SK-N-SH treated with all-trans-retinoic acid at 6 μM for 48 hours (cell line): ENCODE data around the gene RNF208.

Experiments used
- ATAC-seq: fragments of 200-7000 bp; cut with Tn5 transposase; 3 replicates; pipeline ENCODE4 v1.9.1; 2020; ENCODE audit warnings: mild to moderate bottlenecking, moderate library complexity
- ARNTL ChIP-seq: fragments of 450-650 bp; formaldehyde crosslinking; IDR thresholded peaks from 2 replicates; pipeline ENCODE4 v1.5.0; 2020; ENCODE audit warnings: low read depth, mild to moderate bottlenecking, moderate library complexity, borderline replicate concordance
- CSDC2 ChIP-seq: fragments of 250-450 bp; sonication (Bioruptor Pico); IDR thresholded peaks from 2 replicates; pipeline ENCODE4 v1.5.0; 2020; ENCODE audit warnings: mild to moderate bottlenecking, moderate library complexity
- ESRRG ChIP-seq: fragments of 250-450 bp; sonication (Bioruptor Pico); IDR thresholded peaks from 2 replicates; pipeline ENCODE4 v1.6.1; 2021; ENCODE audit warnings: mild to moderate bottlenecking
- GLIS3 ChIP-seq: fragments of 250-450 bp; sonication (Bioruptor Pico); IDR thresholded peaks from 2 replicates; pipeline ENCODE4 v1.5.0; 2020; ENCODE audit warnings: mild to moderate bottlenecking, moderate library complexity
- ISL1 ChIP-seq: fragments of 250-450 bp; sonication (Bioruptor Pico); IDR thresholded peaks from 2 replicates; pipeline ENCODE4 v2.1.2; 2022; ENCODE audit warnings: mild to moderate bottlenecking, moderate library complexity
- OSR1 ChIP-seq: fragments of 250-450 bp; sonication (Bioruptor Pico); IDR thresholded peaks from 2 replicates; pipeline ENCODE4 v1.8.0; 2022; ENCODE audit warnings: moderate library complexity, mild to moderate bottlenecking, inconsistent platforms
- PATZ1 ChIP-seq: fragments of 250-450 bp; sonication (Bioruptor Pico); IDR thresholded peaks from 2 replicates; pipeline ENCODE4 v1.8.0; 2020; ENCODE audit warnings: mild to moderate bottlenecking, moderate library complexity, borderline replicate concordance
- PPARA ChIP-seq: fragments of 250-450 bp; sonication (Bioruptor Pico); IDR thresholded peaks from 2 replicates; pipeline ENCODE4 v1.5.0; 2020; ENCODE audit warnings: mild to moderate bottlenecking, borderline replicate concordance
- SNAI2 ChIP-seq: fragments of 250-450 bp; sonication (Bioruptor Pico); IDR thresholded peaks from 2 replicates; pipeline ENCODE4 v1.5.0; 2020; ENCODE audit warnings: mild to moderate bottlenecking, moderate library complexity
- TCF4 ChIP-seq: fragments of 250-450 bp; sonication (Bioruptor Pico); IDR thresholded peaks from 2 replicates; pipeline ENCODE4 v1.8.0; 2021; ENCODE audit warnings: mild to moderate bottlenecking, moderate library complexity, borderline replicate concordance
- TOX ChIP-seq: fragments of 250-450 bp; sonication (Bioruptor Pico); IDR thresholded peaks from 2 replicates; pipeline ENCODE4 v1.8.0; 2021; ENCODE audit warnings: mild to moderate bottlenecking, moderate library complexity, borderline replicate concordance
- ZFP30 ChIP-seq: fragments of 450-650 bp; formaldehyde crosslinking; IDR thresholded peaks from 2 replicates; pipeline ENCODE4 v1.5.0; 2022; ENCODE audit warnings: mild to moderate bottlenecking, moderate library complexity
- ZNF565 ChIP-seq: fragments of 450-650 bp; formaldehyde crosslinking; conservative IDR thresholded peaks from 2 replicates; pipeline ENCODE4 v1.5.0; 2020; ENCODE audit warnings: low read depth, mild to moderate bottlenecking, moderate library complexity
- ZNF70 ChIP-seq: fragments of 450-650 bp; formaldehyde crosslinking; IDR thresholded peaks from 2 replicates; pipeline ENCODE4 v1.5.0; 2020; ENCODE audit warnings: mild to moderate bottlenecking, moderate library complexity
- ZNF8 ChIP-seq: fragments of 450-650 bp; formaldehyde crosslinking; IDR thresholded peaks from 2 replicates; pipeline ENCODE4 v1.5.0; 2020; ENCODE audit warnings: mild to moderate bottlenecking, moderate library complexity
- TF ChIP-seq, protein P1 (sequence below): fragments of 250-450 bp; sonication (Bioruptor Pico); IDR thresholded peaks from 2 replicates; pipeline ENCODE4 v1.5.1; 2021; ENCODE audit warnings: mild to moderate bottlenecking, moderate library complexity
- TF ChIP-seq, protein P2 (sequence below): fragments of 250-450 bp; sonication (Bioruptor Pico); IDR thresholded peaks from 2 replicates; pipeline ENCODE4 v1.5.1; 2020; ENCODE audit warnings: low read depth, mild to moderate bottlenecking, moderate library complexity

RNF208 gene

DNA sequence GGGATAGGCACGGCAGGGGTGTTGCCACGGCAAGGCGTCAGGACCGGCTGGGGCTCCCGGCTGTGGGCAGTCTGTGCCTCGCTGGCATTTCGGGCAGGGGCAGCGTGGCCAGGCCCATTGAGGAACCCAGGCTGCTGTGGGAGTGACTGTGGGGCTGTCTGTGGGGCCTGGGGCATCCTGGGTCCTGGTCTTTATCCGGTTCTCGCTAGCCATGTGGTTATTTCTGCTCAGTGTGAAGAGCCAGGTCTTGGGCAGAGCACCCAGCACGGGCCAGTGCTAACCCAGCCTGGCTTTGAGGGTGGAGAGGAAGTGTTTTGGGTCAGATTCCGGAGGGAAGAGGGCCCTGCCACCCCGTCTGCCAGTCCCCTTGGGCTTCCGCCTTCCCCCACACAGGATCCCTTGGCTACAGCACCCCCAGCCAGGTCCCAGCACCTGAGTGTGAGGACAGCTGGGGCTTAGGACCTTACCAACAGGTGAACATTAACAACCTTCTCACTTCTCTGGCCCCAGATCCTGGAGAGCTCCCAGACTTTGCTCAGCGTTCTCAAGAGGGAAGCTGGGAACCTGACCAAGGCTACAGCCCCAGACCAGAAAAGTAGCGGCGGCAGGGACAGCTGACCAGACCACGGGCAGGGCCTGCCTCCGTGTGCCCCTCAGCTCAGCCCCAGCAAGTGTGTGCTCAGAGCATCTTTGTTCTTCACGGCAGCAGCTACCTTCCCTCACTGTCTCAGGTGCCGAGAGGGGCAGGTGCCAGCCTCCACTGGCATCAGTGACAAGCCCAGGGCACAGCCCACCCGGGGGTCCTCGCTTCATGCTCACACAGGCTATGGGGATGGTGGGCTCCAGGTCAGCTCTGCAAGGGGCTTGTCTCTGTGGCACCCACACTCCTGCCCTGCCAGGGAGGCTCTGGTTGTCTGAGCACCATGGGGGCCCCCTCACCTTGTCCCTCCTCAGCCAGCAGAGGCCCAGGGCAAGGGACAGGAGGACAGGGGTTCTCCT, 32.4 kb downstream of the RNF208 start:
- TF ChIP-seq, protein P1, sequence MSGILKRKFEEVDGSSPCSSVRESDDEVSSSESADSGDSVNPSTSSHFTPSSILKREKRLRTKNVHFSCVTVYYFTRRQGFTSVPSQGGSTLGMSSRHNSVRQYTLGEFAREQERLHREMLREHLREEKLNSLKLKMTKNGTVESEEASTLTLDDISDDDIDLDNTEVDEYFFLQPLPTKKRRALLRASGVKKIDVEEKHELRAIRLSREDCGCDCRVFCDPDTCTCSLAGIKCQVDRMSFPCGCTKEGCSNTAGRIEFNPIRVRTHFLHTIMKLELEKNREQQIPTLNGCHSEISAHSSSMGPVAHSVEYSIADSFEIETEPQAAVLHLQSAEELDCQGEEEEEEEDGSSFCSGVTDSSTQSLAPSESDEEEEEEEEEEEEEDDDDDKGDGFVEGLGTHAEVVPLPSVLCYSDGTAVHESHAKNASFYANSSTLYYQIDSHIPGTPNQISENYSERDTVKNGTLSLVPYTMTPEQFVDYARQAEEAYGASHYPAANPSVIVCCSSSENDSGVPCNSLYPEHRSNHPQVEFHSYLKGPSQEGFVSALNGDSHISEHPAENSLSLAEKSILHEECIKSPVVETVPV (CRISPR knock-in tag): no peak
- no peak for TF ChIP-seq ESRRG
- TF ChIP-seq OSR1 (CRISPR knock-in tag): no peak
- ATAC-seq: no peak; the same call in 2 of the 3 replicates

- ATAC-seq: peak; percentile 86
- TF ChIP-seq GLIS3 (CRISPR knock-in tag) (no peak), SNAI2 (CRISPR knock-in tag) (no peak), ZNF70 (CRISPR knock-in tag) (peak; percentile 66)
- TF ChIP-seq, protein P1 (CRISPR knock-in tag): no peak
Observed at GRCh38 chr9:137188490-137189296, 33.3 kb downstream of the RNF208 start, which contains the start of the genes ANAPC2 and SSNA1. TSS of gene ANAPC2 (minus strand) at chr9:137188560. CDS start at chr9:137188532, 28 bp downstream. TSS of gene SSNA1 (plus strand) at chr9:137188676. CDS start at chr9:137188727, 51 bp downstream.

DNA sequence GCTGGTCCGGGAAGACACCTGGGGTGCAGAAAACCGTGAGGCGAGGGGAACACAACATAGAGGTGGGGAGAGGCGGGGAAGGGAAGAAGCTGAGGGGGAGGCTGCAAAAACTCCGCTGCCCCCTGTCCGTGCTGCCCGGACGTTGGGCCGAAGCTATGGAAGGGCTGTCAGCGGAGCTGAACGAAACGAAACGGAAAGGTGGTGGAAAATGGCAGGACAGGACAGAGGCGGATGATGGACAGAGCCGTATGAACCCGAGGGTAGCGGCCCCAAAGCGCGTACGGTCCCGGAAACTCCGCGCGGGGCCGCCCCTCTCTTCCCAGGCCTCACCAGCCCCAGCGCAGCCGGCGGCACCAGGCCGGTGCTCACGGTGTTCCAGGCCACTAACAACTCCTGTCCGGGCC, 34.0 kb downstream of the RNF208 start:
- ATAC-seq: peak; percentile 13
- no peak for TF ChIP-seq ZNF565 (CRISPR knock-in tag)
- no peak for TF ChIP-seq CSDC2
- TF ChIP-seq ARNTL (CRISPR knock-in tag): no peak
- no peak for TF ChIP-seq TOX (CRISPR knock-in tag)
- TF ChIP-seq GLIS3 (CRISPR knock-in tag): no peak
- no peak for TF ChIP-seq ESRRG
- TF ChIP-seq ZNF8: no peak
- TF ChIP-seq, protein P2, sequence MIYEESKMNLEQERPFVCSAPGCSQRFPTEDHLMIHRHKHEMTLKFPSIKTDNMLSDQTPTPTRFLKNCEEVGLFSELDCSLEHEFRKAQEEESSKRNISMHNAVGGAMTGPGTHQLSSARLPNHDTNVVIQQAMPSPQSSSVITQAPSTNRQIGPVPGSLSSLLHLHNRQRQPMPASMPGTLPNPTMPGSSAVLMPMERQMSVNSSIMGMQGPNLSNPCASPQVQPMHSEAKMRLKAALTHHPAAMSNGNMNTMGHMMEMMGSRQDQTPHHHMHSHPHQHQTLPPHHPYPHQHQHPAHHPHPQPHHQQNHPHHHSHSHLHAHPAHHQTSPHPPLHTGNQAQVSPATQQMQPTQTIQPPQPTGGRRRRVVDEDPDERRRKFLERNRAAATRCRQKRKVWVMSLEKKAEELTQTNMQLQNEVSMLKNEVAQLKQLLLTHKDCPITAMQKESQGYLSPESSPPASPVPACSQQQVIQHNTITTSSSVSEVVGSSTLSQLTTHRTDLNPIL (CRISPR knock-in tag): no peak
- no peak for TF ChIP-seq PATZ1 (CRISPR knock-in tag)
- TF ChIP-seq ZFP30 (CRISPR knock-in tag): no peak

DNA sequence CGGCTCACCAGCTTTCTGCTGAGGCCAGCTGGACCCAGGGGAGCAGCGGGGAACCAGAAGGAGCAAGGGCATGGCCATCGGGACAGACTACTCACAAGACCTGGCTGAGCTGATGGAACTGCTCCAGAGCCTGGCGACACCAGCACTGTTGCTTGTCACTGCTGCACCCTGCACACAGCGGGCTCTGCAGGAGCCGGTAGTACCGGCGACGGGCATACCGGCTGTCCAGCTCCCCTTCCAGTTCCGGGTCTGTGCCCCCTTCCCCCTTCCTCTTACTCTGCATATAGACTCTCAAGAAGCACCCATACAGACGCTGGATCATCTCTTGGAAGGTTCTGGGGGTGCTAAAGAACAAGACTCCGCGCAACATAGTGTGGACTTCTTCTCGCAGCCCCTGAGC, 34.7 kb downstream of the RNF208 start:
- no peak for ATAC-seq
- TF ChIP-seq TCF4 (no peak), OSR1 (CRISPR knock-in tag) (no peak), ZFP30 (CRISPR knock-in tag) (no peak), ISL1 (CRISPR knock-in tag) (no peak), ZNF565 (CRISPR knock-in tag) (no peak), PPARA (CRISPR knock-in tag) (no peak), TOX (CRISPR knock-in tag) (no peak)
- TF ChIP-seq, protein P2 (CRISPR knock-in tag): no peak
